ENCODE measurements around the gene AP2A2.
"Not testable (repeated sequence)": the region's sequence is repeated elsewhere in the genome, so short reads cannot be mapped to it uniquely, and the experiment has no call there.

The AP2A2 gene

GRCh38 chr11:953512-953911 lies 27.8 kb downstream of the AP2A2 start:
- no peak for DNase-seq (ENCODE audit: low read depth in 3 of 3, low spot score in 1 of 3)

GRCh38 chr11:954392-955153 lies 28.9 kb downstream of the AP2A2 start:
- DNase-seq (ENCODE audit: low read depth in 3 of 3, low spot score in 1 of 3): no peak

GRCh38 chr11:955154-956063 lies 29.7 kb downstream of the AP2A2 start:
- DNase-seq (ENCODE audit: low read depth in 3 of 3, low spot score in 1 of 3): no peak

- no peak for DNase-seq (ENCODE audit: low read depth in 3 of 3, low spot score in 1 of 3)
Measured at GRCh38 chr11:957212-957920, 31.7 kb downstream of the AP2A2 start.

- no peak for DNase-seq (ENCODE audit: low read depth in 3 of 3, low spot score in 1 of 3)
Measured at GRCh38 chr11:958101-958500, 32.4 kb downstream of the AP2A2 start.

DNA sequence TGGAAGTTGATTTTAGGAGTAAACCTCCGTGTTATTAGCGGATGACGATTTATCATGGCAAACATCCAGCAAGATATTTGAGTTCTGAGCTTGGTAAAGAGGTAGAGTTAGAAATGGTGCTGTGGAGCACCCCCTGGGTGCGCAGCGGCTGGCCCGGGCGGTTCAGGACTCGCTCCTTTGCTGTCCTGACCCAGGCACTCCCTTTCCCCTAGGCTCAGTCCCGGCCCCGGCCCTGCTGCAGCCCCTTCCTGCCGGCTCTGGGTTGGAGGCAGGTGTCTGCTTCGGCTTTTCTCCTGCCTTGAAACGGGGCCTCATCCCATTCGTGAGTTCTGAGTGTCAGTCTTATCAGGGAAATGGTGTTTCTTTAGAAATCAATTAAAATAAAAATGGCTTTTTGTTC lies 33.4 kb downstream of the AP2A2 start:
- no peak for DNase-seq (ENCODE audit: low read depth in 3 of 3, low spot score in 1 of 3)

DNA sequence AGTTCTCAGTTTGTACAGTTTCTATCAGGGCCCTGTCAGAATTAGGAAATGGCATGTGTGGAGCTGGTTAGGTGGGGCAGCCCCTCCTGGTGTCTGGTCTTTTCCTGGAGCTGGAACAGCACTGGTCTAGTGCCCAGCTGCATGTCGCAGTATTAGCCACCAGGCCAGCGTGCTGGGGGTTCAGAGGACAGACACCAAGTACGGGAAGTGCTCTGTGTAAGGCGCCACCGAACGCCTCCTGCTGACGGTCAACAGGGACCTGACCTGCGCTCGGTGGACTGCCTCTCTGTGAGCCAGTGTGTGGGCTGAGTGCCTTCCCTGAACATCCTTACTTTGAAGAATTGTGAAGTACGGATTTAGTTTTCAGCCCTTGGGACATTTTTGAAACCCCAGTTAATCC lies 33.9 kb downstream of the AP2A2 start:
- DNase-seq (ENCODE audit: low read depth in 3 of 3, low spot score in 1 of 3): no peak

DNA sequence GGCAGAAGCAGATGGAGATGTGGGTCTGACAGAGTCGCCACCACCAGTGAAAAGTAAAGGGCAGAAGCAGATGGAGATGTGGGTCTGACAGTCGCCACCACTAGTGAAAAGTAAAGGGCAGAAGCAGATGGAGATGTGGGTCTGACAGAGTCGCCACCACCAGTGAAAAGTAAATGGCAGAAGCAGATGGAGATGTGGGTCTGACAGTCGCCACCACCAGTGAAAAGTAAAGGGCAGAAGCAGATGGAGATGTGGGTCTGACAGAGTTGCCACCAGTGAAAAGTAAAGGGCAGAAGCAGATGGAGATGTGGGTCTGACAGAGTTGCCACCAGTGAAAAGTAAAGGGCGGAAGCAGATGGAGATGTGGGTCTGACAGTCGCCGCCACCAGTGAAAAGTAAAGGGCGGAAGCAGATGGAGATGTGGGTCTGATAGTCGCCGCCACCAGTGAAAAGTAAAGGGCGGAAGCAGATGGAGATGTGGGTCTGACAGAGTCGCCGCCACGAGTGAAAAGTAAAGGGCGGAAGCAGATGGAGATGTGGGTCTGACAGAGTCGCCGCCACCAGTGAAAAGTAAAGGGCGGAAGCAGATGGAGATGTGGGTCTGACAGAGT lies 35.7 kb downstream of the AP2A2 start:
- not testable (repeated sequence) for DNase-seq (ENCODE audit: low read depth in 3 of 3, low spot score in 1 of 3)

DNA sequence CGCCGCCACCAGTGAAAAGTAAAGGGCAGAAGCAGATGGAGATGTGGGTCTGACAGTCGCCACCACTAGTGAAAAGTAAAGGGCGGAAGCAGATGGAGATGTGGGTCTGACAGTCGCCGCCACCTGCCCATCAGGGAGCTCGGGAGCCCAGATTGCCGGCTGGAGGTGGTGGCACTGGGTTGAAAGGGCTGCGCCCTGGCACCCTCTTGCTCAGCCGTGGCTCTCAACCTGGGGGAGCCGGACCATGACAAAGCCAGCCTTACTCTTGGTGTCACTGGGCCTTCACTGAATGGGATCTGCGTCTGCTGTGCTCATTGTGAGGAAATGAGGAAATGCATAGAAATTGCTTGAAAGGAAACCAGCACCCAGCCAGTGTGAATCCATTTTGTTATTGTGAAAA lies 36.3 kb downstream of the AP2A2 start:
- DNase-seq (ENCODE audit: low read depth in 3 of 3, low spot score in 1 of 3): no peak

GRCh38 chr11:962688-963087 lies 37.0 kb downstream of the AP2A2 start:
- no peak for DNase-seq (ENCODE audit: low read depth in 3 of 3, low spot score in 1 of 3)

- DNase-seq (ENCODE audit: low read depth in 3 of 3, low spot score in 1 of 3): no peak
Measured at GRCh38 chr11:963852-964251, 38.2 kb downstream of the AP2A2 start.

GRCh38 chr11:965206-965775 lies 39.6 kb downstream of the AP2A2 start:
- no peak for DNase-seq (ENCODE audit: low read depth in 3 of 3, low spot score in 1 of 3)

- DNase-seq (ENCODE audit: low read depth in 3 of 3, low spot score in 1 of 3): no peak
Measured at GRCh38 chr11:967995-968751, 42.5 kb downstream of the AP2A2 start.

DNA sequence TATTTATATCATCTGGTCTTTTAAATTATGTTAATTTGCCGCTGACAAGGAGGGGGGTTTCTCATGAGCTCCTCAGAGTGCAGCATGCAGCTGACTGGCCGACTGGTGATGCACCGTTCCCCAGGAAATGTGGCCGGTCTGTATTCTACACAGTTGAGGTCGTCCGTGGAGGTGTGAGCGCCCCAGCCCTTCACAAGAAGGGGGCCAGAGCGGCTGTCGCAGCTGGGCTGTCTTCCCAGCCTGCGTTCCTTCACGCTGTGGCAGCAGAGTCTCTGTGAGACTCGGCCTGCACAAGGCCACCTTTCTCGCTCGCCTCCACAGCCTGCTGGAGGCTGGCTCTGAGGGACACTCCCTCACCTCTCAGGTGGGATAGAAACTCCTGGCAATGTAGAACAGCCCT lies 43.2 kb downstream of the AP2A2 start:
- DNase-seq (ENCODE audit: low read depth in 3 of 3, low spot score in 1 of 3): no peak

DNA sequence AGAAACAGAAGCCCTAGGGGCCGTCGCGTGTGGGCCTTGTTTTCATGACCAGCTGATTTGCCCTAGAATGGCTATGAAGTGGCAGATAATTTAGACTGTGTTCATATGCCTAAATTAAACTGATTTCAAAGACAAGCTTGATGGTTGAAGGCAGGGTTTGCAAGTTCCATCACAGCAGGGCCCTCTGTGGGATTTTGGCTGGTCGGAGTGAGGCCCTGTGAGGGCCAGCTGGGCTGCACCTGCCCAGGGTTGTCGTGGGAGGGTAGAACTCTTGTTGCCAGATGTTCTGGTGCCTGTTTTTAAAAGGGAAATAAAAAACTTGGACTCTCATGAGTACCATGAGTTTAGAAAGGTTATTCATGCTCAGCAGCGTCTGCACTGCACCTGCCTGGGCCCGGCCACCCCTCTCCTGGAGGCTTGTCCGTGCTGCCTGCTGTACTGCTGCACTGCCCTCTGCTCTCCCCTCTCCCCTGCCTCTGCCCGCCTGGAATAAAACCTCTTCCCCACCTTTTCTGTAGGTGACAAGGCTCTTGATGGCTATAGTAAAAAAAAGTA lies 44.1 kb downstream of the AP2A2 start:
- DNase-seq (ENCODE audit: low read depth in 3 of 3, low spot score in 1 of 3): no peak

GRCh38 chr11:970319-970871 lies 44.7 kb downstream of the AP2A2 start:
- no peak for DNase-seq (ENCODE audit: low read depth in 3 of 3, low spot score in 1 of 3)

DNA sequence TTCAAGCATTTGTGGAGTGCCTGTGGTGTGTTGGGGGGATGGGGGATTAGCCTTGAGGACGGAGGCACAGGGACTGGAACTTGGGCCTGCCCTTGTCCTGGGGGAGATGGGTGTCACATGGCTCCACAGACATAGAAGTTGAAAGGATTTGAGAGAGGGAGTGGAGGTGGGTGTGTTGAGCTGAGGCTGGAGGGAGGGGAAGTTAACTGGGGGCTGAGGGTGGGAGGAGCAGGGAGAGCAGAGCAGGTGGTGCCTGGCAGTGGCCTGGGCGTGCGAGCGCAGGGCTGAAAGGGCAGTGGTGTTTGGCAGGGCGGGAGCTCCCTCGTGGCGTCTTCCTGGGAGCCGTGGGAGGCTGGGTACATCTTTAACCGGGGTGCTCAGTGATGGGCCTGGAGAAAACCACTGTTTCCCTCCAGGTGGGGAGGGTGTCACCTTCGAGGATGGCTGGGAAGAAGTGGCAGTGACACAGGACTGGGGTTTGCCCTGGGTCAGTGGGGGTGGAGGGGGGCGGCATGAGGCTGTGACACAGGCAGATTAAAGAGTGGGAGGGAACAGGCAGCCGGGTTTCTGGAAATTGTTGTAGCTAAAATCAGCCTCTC lies 45.5 kb downstream of the AP2A2 start:
- DNase-seq (ENCODE audit: low read depth in 3 of 3, low spot score in 1 of 3): no peak

GRCh38 chr11:971731-972365 lies 46.2 kb downstream of the AP2A2 start:
- no peak for DNase-seq (ENCODE audit: low read depth in 3 of 3, low spot score in 1 of 3)
